Chondrocyte (in vitro differentiated cells): ENCODE data around the gene FBXO48. TPM values are rescaled to one million over a fixed set of nuclear protein-coding genes. Genes with fewer than 3 reads are reported as not detected.
"Not testable (repeated sequence)": the region's sequence is repeated elsewhere in the genome, so short reads cannot be mapped to it uniquely, and the experiment has no call there.

ENCODE experiments used
- DNase-seq: peaks from one replicate; pipeline ENCODE4 v3.0.0; 2021; ENCODE audit warnings: mixed read lengths, low spot score
- H3K27ac Mint-ChIP-seq: one replicate; pipeline ENCODE4 v1.8.0; 2021; ENCODE audit warnings: mild to moderate bottlenecking, moderate library complexity, mixed read lengths; ENCODE audit not compliant: unreplicated experiment
- H3K27me3 Mint-ChIP-seq: 2 replicates; pipeline ENCODE4 v1.8.0; 2021; ENCODE audit warnings: low read depth, mixed read lengths
- H3K36me3 Mint-ChIP-seq: 2 replicates; pipeline ENCODE4 v1.8.0; 2021; ENCODE audit warnings: low read depth, mixed read lengths
- H3K4me1 Mint-ChIP-seq: 2 replicates; pipeline ENCODE4 v1.8.0; 2021; ENCODE audit warnings: low read depth, mild to moderate bottlenecking, mixed read lengths
- H3K4me3 Mint-ChIP-seq: one replicate; pipeline ENCODE4 v1.8.0; 2021; ENCODE audit warnings: mild to moderate bottlenecking, moderate library complexity, mixed read lengths; ENCODE audit not compliant: unreplicated experiment
- H3K9me3 Mint-ChIP-seq: 2 replicates; pipeline ENCODE4 v1.8.0; 2021; ENCODE audit warnings: low read depth, mixed read lengths
- CTCF ChIP-seq: fragments of 200-600 bp; sonication (generic); IDR thresholded peaks from 2 replicates; pipeline ENCODE4 v1.5.0; 2021; ENCODE audit warnings: antibody characterized with exemption, mild to moderate bottlenecking, moderate library complexity
- total RNA-seq: library from RNA; stranded (reverse); gene quantifications from 3 replicates; pipeline ENCODE4 v1.2.1, GENCODE V29; 2021

The FBXO48 gene
- total RNA-seq, 1 donor from 2014 or later: 0.55 TPM

- Mint-ChIP-seq H3K4me1 (no peaks in the 10 kb centered on the region), H3K27me3 (peaks cover 4% of the 10 kb centered on the region), H3K4me3 (no peak overlapping the region), H3K27ac (no peak overlapping the region), H3K36me3 (no peaks in the 10 kb centered on the region), H3K9me3 (no peaks in the 10 kb centered on the region)
- TF ChIP-seq CTCF: no peak
- DNase-seq: no peak
Measured at GRCh38 chr2:68448671-68449653, 18.1 kb downstream of the FBXO48 start.

GRCh38 chr2:68447118-68447517 is 20.0 kb downstream of the FBXO48 start:
- Mint-ChIP-seq H3K27me3 (peaks cover 9% of the 10 kb centered on the region), H3K9me3 (no peaks in the 10 kb centered on the region), H3K36me3 (no peaks in the 10 kb centered on the region), H3K27ac (no peak overlapping the region), H3K4me3 (no peak overlapping the region), H3K4me1 (no peaks in the 10 kb centered on the region)
- TF ChIP-seq CTCF: no peak
- no peak for DNase-seq

- H3K27ac Mint-ChIP-seq, H3K36me3 Mint-ChIP-seq, H3K27me3 Mint-ChIP-seq, H3K4me1 Mint-ChIP-seq, H3K4me3 Mint-ChIP-seq, DNase-seq, H3K9me3 Mint-ChIP-seq: not testable (repeated sequence)
Measured at GRCh38 chr2:68446425-68446824, 20.7 kb downstream of the FBXO48 start.

- peaks cover 10% of the 10 kb centered on the region for H3K4me1 Mint-ChIP-seq
- no peak overlapping the region for H3K4me3 Mint-ChIP-seq
- peaks cover 9% of the 10 kb centered on the region for H3K27me3 Mint-ChIP-seq
- no peaks in the 10 kb centered on the region for H3K9me3 Mint-ChIP-seq
- no peaks in the 10 kb centered on the region for H3K36me3 Mint-ChIP-seq
- no peak for DNase-seq
- TF ChIP-seq CTCF: peak; percentile 58
- no peak overlapping the region for H3K27ac Mint-ChIP-seq
Measured at GRCh38 chr2:68441994-68442322, 25.1 kb downstream of the FBXO48 start.

- Mint-ChIP-seq H3K36me3 (no peaks in the 10 kb centered on the region), H3K4me3 (no peak overlapping the region), H3K27ac (no peak overlapping the region), H3K4me1 (peaks cover 14% of the 10 kb centered on the region), H3K9me3 (no peaks in the 10 kb centered on the region), H3K27me3 (peaks cover 9% of the 10 kb centered on the region)
- DNase-seq: no peak
- peak; percentile 97 for TF ChIP-seq CTCF
Measured at GRCh38 chr2:68441179-68441993, 25.7 kb downstream of the FBXO48 start.
